GM21528 (cell line): ENCODE data around the gene KIRREL3.

ENCODE experiments used
- ATAC-seq: cut with Tn5 transposase; IDR thresholded peaks from one replicate; pipeline ENCODE4 v1.9.1; 2021; ENCODE audit warnings: mild to moderate bottlenecking, moderate library complexity; ENCODE audit not compliant: unreplicated experiment, low FRiP score

Gene KIRREL3

GRCh38 chr11:126884192-126884591 lies 116.4 kb downstream of the KIRREL3 start:
- ATAC-seq = no peak

- ATAC-seq = no peak
Observed at GRCh38 chr11:126880872-126881271, 119.7 kb downstream of the KIRREL3 start.

GRCh38 chr11:126879516-126879915 lies 121.1 kb downstream of the KIRREL3 start:
- no peak for ATAC-seq

- ATAC-seq = no peak
Observed at GRCh38 chr11:126878913-126879482, 121.6 kb downstream of the KIRREL3 start.

- no peak for ATAC-seq
Observed at GRCh38 chr11:126874831-126875230, 125.7 kb downstream of the KIRREL3 start.

- no peak for ATAC-seq
Observed at GRCh38 chr11:126874276-126874675, 126.3 kb downstream of the KIRREL3 start.

- no peak for ATAC-seq
Observed at GRCh38 chr11:126871792-126872191, 128.8 kb downstream of the KIRREL3 start.

- ATAC-seq = no peak
Observed at GRCh38 chr11:126870021-126870420, 130.5 kb downstream of the KIRREL3 start.

GRCh38 chr11:126868741-126869140 lies 131.8 kb downstream of the KIRREL3 start:
- no peak for ATAC-seq

GRCh38 chr11:126864934-126865333 lies 135.6 kb downstream of the KIRREL3 start:
- no peak for ATAC-seq

GRCh38 chr11:126863294-126863997 lies 137.1 kb downstream of the KIRREL3 start:
- ATAC-seq = no peak

- peak; percentile 69 for ATAC-seq
Observed at GRCh38 chr11:126862664-126863243, 137.8 kb downstream of the KIRREL3 start.

- ATAC-seq = no peak
Observed at GRCh38 chr11:126861796-126862459, 138.6 kb downstream of the KIRREL3 start.

- no peak for ATAC-seq
Observed at GRCh38 chr11:126857860-126858808, 142.4 kb downstream of the KIRREL3 start.

- no peak for ATAC-seq
Observed at GRCh38 chr11:126855536-126855935, 145.0 kb downstream of the KIRREL3 start.

GRCh38 chr11:126853732-126854131 lies 146.8 kb downstream of the KIRREL3 start:
- ATAC-seq = no peak

GRCh38 chr11:126844789-126845188 lies 155.8 kb downstream of the KIRREL3 start:
- no peak for ATAC-seq

- ATAC-seq = no peak
Observed at GRCh38 chr11:126843096-126843495, 157.5 kb downstream of the KIRREL3 start.

GRCh38 chr11:126841999-126842398 lies 158.6 kb downstream of the KIRREL3 start:
- no peak for ATAC-seq

- no peak for ATAC-seq
Observed at GRCh38 chr11:126840975-126841374, 159.6 kb downstream of the KIRREL3 start.
